ENCODE results near the gene PTOV1. TPM values are rescaled to one million over a fixed set of nuclear protein-coding genes. Genes with fewer than 3 reads are reported as not detected.

The PTOV1 gene
- total and polyA plus RNA-seq, 2 of the 13 experiments (the other 11 are each of a cell fraction or from before 2014, with no cell fraction given) = 63.5 to 68.5 TPM

GRCh38 chr19:49869484-49870308 lies 18.7 kb downstream of the PTOV1 start (continued):
- peak in 1 of 2 experiments; percentile 42; a peak in 1 of 4 replicates for TF ChIP-seq HMGXB4 (CRISPR knock-in tag; IDR thresholded peaks at IDR 0.05; ENCODE audit: borderline replicate concordance in 1 of 2, low read depth in 1 of 2)
- no peak for TF ChIP-seq FIP1L1 (IDR thresholded peaks at IDR 0.05; ENCODE audit: borderline replicate concordance, insufficient read depth, low read depth, low read length)
- no peak for TF ChIP-seq PAWR (CRISPR knock-in tag; IDR thresholded peaks at IDR 0.05; ENCODE audit: borderline replicate concordance)
- TF ChIP-seq KDM3A (CRISPR knock-in tag; IDR thresholded peaks at IDR 0.05; ENCODE audit: low read depth) = peak; percentile 57
- TF ChIP-seq FOXP4 (CRISPR knock-in tag; IDR thresholded peaks at IDR 0.05) = no peak
- TF ChIP-seq, protein P1, sequence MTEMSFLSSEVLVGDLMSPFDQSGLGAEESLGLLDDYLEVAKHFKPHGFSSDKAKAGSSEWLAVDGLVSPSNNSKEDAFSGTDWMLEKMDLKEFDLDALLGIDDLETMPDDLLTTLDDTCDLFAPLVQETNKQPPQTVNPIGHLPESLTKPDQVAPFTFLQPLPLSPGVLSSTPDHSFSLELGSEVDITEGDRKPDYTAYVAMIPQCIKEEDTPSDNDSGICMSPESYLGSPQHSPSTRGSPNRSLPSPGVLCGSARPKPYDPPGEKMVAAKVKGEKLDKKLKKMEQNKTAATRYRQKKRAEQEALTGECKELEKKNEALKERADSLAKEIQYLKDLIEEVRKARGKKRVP (CRISPR knock-in tag; IDR thresholded peaks at IDR 0.05) = no peak
- TF ChIP-seq, protein P2, sequence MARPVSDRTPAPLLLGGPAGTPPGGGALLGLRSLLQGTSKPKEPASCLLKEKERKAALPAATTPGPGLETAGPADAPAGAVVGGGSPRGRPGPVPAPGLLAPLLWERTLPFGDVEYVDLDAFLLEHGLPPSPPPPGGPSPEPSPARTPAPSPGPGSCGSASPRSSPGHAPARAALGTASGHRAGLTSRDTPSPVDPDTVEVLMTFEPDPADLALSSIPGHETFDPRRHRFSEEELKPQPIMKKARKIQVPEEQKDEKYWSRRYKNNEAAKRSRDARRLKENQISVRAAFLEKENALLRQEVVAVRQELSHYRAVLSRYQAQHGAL (CRISPR knock-in tag; IDR thresholded peaks at IDR 0.05; ENCODE audit: not compliant biosample characterization) = no peak
- 0 out of 2 replicates have a peak, but pooled peaks have one; percentile 24 for TF ChIP-seq CBX5 (CRISPR knock-in tag; IDR thresholded peaks at IDR 0.05; ENCODE audit: borderline replicate concordance)
- 0 out of 2 replicates have a peak, but pooled peaks have one; percentile 31 for TF ChIP-seq ZNF20 (CRISPR knock-in tag; IDR thresholded peaks at IDR 0.05)
- TF ChIP-seq ATM (IDR thresholded peaks at IDR 0.05; ENCODE audit: borderline replicate concordance) = no peak
- TF ChIP-seq NRL (CRISPR knock-in tag; IDR thresholded peaks at IDR 0.05; ENCODE audit: borderline replicate concordance) = 0 out of 2 replicates have a peak, but pooled peaks have one; percentile 35
- no peak for TF ChIP-seq ZNF550 (CRISPR knock-in tag; IDR thresholded peaks at IDR 0.05; ENCODE audit: borderline replicate concordance)
- peak; percentile 51; the same call in 1 of the 2 replicates for TF ChIP-seq RXRA (CRISPR knock-in tag; IDR thresholded peaks at IDR 0.05)
- TF ChIP-seq, protein P3, sequence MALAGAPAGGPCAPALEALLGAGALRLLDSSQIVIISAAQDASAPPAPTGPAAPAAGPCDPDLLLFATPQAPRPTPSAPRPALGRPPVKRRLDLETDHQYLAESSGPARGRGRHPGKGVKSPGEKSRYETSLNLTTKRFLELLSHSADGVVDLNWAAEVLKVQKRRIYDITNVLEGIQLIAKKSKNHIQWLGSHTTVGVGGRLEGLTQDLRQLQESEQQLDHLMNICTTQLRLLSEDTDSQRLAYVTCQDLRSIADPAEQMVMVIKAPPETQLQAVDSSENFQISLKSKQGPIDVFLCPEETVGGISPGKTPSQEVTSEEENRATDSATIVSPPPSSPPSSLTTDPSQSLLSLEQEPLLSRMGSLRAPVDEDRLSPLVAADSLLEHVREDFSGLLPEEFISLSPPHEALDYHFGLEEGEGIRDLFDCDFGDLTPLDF (CRISPR knock-in tag; IDR thresholded peaks at IDR 0.05) = no peak
- no peak for TF ChIP-seq ARNT (IDR thresholded peaks at IDR 0.05)
- peak; percentile 49 for TF ChIP-seq HNRNPK (IDR thresholded peaks at IDR 0.05; ENCODE audit: low read depth, low read length, poor library complexity, severe bottlenecking)
- TF ChIP-seq ZNF230 (CRISPR knock-in tag; IDR thresholded peaks at IDR 0.05) = no peak
- TF ChIP-seq, protein P4, sequence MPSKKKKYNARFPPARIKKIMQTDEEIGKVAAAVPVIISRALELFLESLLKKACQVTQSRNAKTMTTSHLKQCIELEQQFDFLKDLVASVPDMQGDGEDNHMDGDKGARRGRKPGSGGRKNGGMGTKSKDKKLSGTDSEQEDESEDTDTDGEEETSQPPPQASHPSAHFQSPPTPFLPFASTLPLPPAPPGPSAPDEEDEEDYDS (CRISPR knock-in tag; IDR thresholded peaks at IDR 0.05) = peak; percentile 69
- TF ChIP-seq CHCHD3 (CRISPR knock-in tag; IDR thresholded peaks at IDR 0.05) = peak; percentile 90
- no peak for TF ChIP-seq ZNF562 (CRISPR knock-in tag; IDR thresholded peaks at IDR 0.05; ENCODE audit: borderline replicate concordance)
- no peak for TF ChIP-seq ZNF224 (CRISPR knock-in tag; IDR thresholded peaks at IDR 0.05)

Measured in HepG2 (cell line).